Neuronal stem cell (in vitro differentiated cells): ENCODE measurements around the gene SHISA8.

Experiments used
- DNase-seq: peaks from one replicate; pipeline ENCODE4 v3.0.0-alpha.2; 2013; ENCODE audit warnings: low spot score
- H2AFZ ChIP-seq: one replicate; pipeline ENCODE4 v1.6.1; 2013; ENCODE audit warnings: mild to moderate bottlenecking, low read length, inconsistent platforms
- H2AK5ac ChIP-seq: 2 replicates; pipeline ENCODE4 v1.6.1; 2013; ENCODE audit warnings: low read depth, mild to moderate bottlenecking, inconsistent platforms, low read length, moderate library complexity, mixed read lengths
- H2BK120ac ChIP-seq: 2 replicates; pipeline ENCODE4 v1.6.1; 2013; ENCODE audit warnings: low read depth, mild to moderate bottlenecking, inconsistent platforms, low read length, moderate library complexity, mixed read lengths
- H2BK12ac ChIP-seq: one replicate; pipeline ENCODE4 v1.6.1; 2013; ENCODE audit warnings: low read length, inconsistent platforms
- H2BK15ac ChIP-seq: 2 replicates; pipeline ENCODE4 v1.6.1; 2013; ENCODE audit warnings: mild to moderate bottlenecking, low read length, inconsistent platforms, mixed read lengths
- H2BK5ac ChIP-seq: one replicate; pipeline ENCODE4 v1.6.1; 2013; ENCODE audit warnings: inconsistent platforms, mild to moderate bottlenecking, low read length, moderate library complexity
- H3K14ac ChIP-seq: one replicate; pipeline ENCODE4 v1.6.1; 2013; ENCODE audit warnings: low read length, inconsistent platforms
- H3K18ac ChIP-seq: 2 replicates; pipeline ENCODE4 v1.6.1; 2013; ENCODE audit warnings: low read length, inconsistent platforms
- H3K23ac ChIP-seq: 2 replicates; pipeline ENCODE4 v1.6.1; 2013; ENCODE audit warnings: low read depth, mild to moderate bottlenecking, mixed read lengths, low read length, inconsistent platforms; ENCODE audit not compliant: poor library complexity
- H3K27ac ChIP-seq: replicated peaks from 3 replicates; pipeline ENCODE4 v1.5.1; 2013; ENCODE audit warnings: low read length, inconsistent platforms
- H3K27me3 ChIP-seq, 3 experiments: 2 replicates each; pipeline ENCODE4 v1.6.1; 2013; ENCODE audit warnings: low read length in 3 of 3, mild to moderate bottlenecking in 2 of 3, inconsistent platforms in 1 of 3, low read depth in 1 of 3, mixed read lengths in 1 of 3, moderate library complexity in 1 of 3; ENCODE audit not compliant: control insufficient read depth in 3 of 3, insufficient read depth in 3 of 3
- H3K36me3 ChIP-seq, 2 donors: replicated peaks in 1 of 2; 2 replicates each; pipeline ENCODE4 v1.6.1; 2013; ENCODE audit warnings: low read length in 2 of 2; ENCODE audit not compliant: control insufficient read depth in 2 of 2, insufficient read depth in 2 of 2
- H3K4ac ChIP-seq: 2 replicates; pipeline ENCODE4 v1.6.1; 2013; ENCODE audit warnings: inconsistent platforms, mild to moderate bottlenecking, low read length, moderate library complexity
- H3K4me1 ChIP-seq, 2 donors: 1 replicate in 1 of 2; 2 replicates in 1 of 2; pipeline ENCODE4 v1.6.1; 2013; ENCODE audit warnings: low read length in 2 of 2, low read depth in 1 of 2; ENCODE audit not compliant: control insufficient read depth in 2 of 2, insufficient read depth in 1 of 2
- H3K4me2 ChIP-seq: one replicate; pipeline ENCODE4 v1.6.1; 2013; ENCODE audit warnings: mild to moderate bottlenecking, low read length, inconsistent platforms; ENCODE audit not compliant: insufficient read depth, poor library complexity, severe bottlenecking
- H3K4me3 ChIP-seq, 2 donors: 2 replicates each; pipeline ENCODE4 v1.5.1; 2013; ENCODE audit warnings: low read length in 2 of 2, mild to moderate bottlenecking in 2 of 2, inconsistent platforms in 1 of 2, moderate library complexity in 1 of 2
- H3K79me1 ChIP-seq: one replicate; pipeline ENCODE4 v1.6.1; 2013; ENCODE audit warnings: low read depth, mild to moderate bottlenecking, inconsistent platforms, low read length, moderate library complexity
- H3K9ac ChIP-seq: one replicate; pipeline ENCODE4 v1.6.1; 2013; ENCODE audit warnings: mild to moderate bottlenecking, low read depth, low read length, inconsistent platforms; ENCODE audit not compliant: poor library complexity
- H3K9me3 ChIP-seq, 2 donors: replicated peaks in 1 of 2; 2 replicates each; pipeline versions ENCODE3 to v1.6.1; 2013; ENCODE audit warnings: low read length in 2 of 2, mild to moderate bottlenecking in 2 of 2, inconsistent platforms in 1 of 2, low read depth in 1 of 2, mixed read lengths in 1 of 2, moderate library complexity in 1 of 2; ENCODE audit not compliant: control insufficient read depth in 2 of 2, insufficient read depth in 1 of 2
- H4K8ac ChIP-seq: one replicate; pipeline ENCODE4 v1.6.1; 2013; ENCODE audit warnings: low read depth, mild to moderate bottlenecking, inconsistent platforms, low read length, moderate library complexity
- H4K91ac ChIP-seq: one replicate; pipeline ENCODE4 v1.6.1; 2013; ENCODE audit warnings: low read length, low read depth, mild to moderate bottlenecking, inconsistent platforms; ENCODE audit not compliant: poor library complexity
- WGBS, 2 donors: extraction: QIAGEN DNeasy Blood & Tissue Kit; methylation state at CpG; one replicate each; pipeline ENCODE4 v1.1.7; 2013; ENCODE audit warnings: missing lambda C conversion rate in 2 of 2, mixed read lengths in 1 of 2; ENCODE audit not compliant: insufficient read length in 2 of 2, insufficient replicate concordance in 1 of 2; ENCODE audit errors: extremely low coverage in 2 of 2; 5-methylcytosine and 5-hydroxymethylcytosine counted together

Gene SHISA8

GRCh38 chr22:41948142-41948541, 33.3 kb upstream of the SHISA8 start:
- no peak overlapping the region for H3K4ac ChIP-seq
- no peak overlapping the region for H3K27ac ChIP-seq
- no peak overlapping the region for H2BK120ac ChIP-seq
- peaks cover 12% of the 10 kb centered on the region for H3K79me1 ChIP-seq
- no peak for DNase-seq
- peaks cover 14 to 27% of the 10 kb centered on the region in 2 donors for H3K36me3 ChIP-seq
- H2BK15ac ChIP-seq = no peak overlapping the region
- WGBS, 2 donors = no CpG with 5 or more reads among the region's 2 CpGs
- no peak overlapping the region for H4K91ac ChIP-seq
- H3K4me2 ChIP-seq = no peak overlapping the region
- H2AK5ac ChIP-seq = no peak overlapping the region
- no peak overlapping the region for H2BK12ac ChIP-seq
- no peak overlapping the region for H3K9ac ChIP-seq
- H2BK5ac ChIP-seq = no peak overlapping the region
- H3K14ac ChIP-seq = no peak overlapping the region
- no peaks in the 10 kb centered on the region for H3K27me3 ChIP-seq
- H3K4me1 ChIP-seq = peaks cover 25 to 32% of the 10 kb centered on the region in 2 donors
- no peak overlapping the region for H4K8ac ChIP-seq
- H3K4me3 ChIP-seq = no peak overlapping the region
- H3K18ac ChIP-seq = no peak overlapping the region
- no peak overlapping the region for H2AFZ ChIP-seq
- H3K23ac ChIP-seq = no peak overlapping the region
- no peaks in the 10 kb centered on the region for H3K9me3 ChIP-seq

GRCh38 chr22:41947424-41948080, 32.7 kb upstream of the SHISA8 start:
- Histone ChIP-seq H2BK15ac (no peak overlapping the region), H3K23ac (no peak overlapping the region), H4K8ac (no peak overlapping the region), H3K4me1 (peaks cover 22 to 32% of the 10 kb centered on the region in 2 donors), H2BK120ac (no peak overlapping the region), H3K18ac (no peak overlapping the region), H3K14ac (no peak overlapping the region), H3K36me3 (peaks cover 19 to 33% of the 10 kb centered on the region in 2 donors), H3K27ac (no peak overlapping the region), H4K91ac (peak overlapping the region; percentile 58), H3K4me2 (peak overlapping the region; percentile 99), H3K9ac (no peak overlapping the region), H2AK5ac (peak overlapping the region; percentile 73), H3K4me3 (peak overlapping the region in 1 of 2 donors; percentile 72), H2AFZ (peak overlapping the region; percentile 93), H3K27me3 (no peaks in the 10 kb centered on the region), H3K4ac (no peak overlapping the region), H2BK5ac (no peak overlapping the region), H2BK12ac (no peak overlapping the region), H3K9me3 (no peaks in the 10 kb centered on the region), H3K79me1 (peaks cover 12% of the 10 kb centered on the region)
- no peak for DNase-seq
- no CpG with 5 or more reads among the region's 21 CpGs for WGBS, 2 donors

GRCh38 chr22:41946629-41947423, 32.0 kb upstream of the SHISA8 start, which contains the start of gene CENPM:
Gene CENPM, minus strand, starts transcription at chr22:41947152. Its CDS starts 76 bp downstream, at chr22:41947076.
- Histone ChIP-seq H4K91ac (peak within 1 kb of the TSS; percentile 95), H3K4me3 (peak within 1 kb of the TSS; percentile 72 to 94), H3K79me1 (peaks cover 12% of the 10 kb centered on the region), H3K18ac (peak within 1 kb of the TSS; percentile 94), H3K9me3 (no peaks in the 10 kb centered on the region), H3K23ac (peak within 1 kb of the TSS; percentile 49), H3K14ac (peak within 1 kb of the TSS; percentile 40), H2AFZ (peak within 1 kb of the TSS; percentile 93), H2AK5ac (peak within 1 kb of the TSS; percentile 73), H2BK12ac (no peak within 1 kb of the TSS), H3K36me3 (peaks cover 22 to 38% of the 10 kb centered on the region in 2 donors), H4K8ac (no peak within 1 kb of the TSS), H2BK5ac (peak within 1 kb of the TSS; percentile 70), H3K9ac (peak within 1 kb of the TSS; percentile 97), H3K4ac (peak within 1 kb of the TSS; percentile 57), H2BK15ac (peak within 1 kb of the TSS; percentile 8), H3K27ac (peak within 1 kb of the TSS; percentile 90), H3K4me2 (peak within 1 kb of the TSS; percentile 99), H3K27me3 (no peaks in the 10 kb centered on the region), H3K4me1 (peaks cover 16 to 25% of the 10 kb centered on the region in 2 donors), H2BK120ac (peak within 1 kb of the TSS; percentile 65)
- DNase-seq = peak; percentile 93
- WGBS, 2 donors = no CpG with 5 or more reads among the region's 56 CpGs

GRCh38 chr22:41943661-41944209, 28.9 kb upstream of the SHISA8 start:
- Histone ChIP-seq H3K18ac (no peak overlapping the region), H3K9ac (no peak overlapping the region), H2BK15ac (no peak overlapping the region), H3K4me1 (peaks cover 8 to 14% of the 10 kb centered on the region in 2 donors), H2AFZ (no peak overlapping the region), H3K14ac (no peak overlapping the region), H2AK5ac (no peak overlapping the region), H2BK12ac (no peak overlapping the region), H2BK120ac (no peak overlapping the region), H3K4me3 (no peak overlapping the region), H3K9me3 (peaks cover 0 to 1% of the 10 kb centered on the region in 2 donors), H3K23ac (no peak overlapping the region), H3K4ac (no peak overlapping the region), H4K91ac (no peak overlapping the region), H3K4me2 (no peak overlapping the region), H2BK5ac (no peak overlapping the region), H3K36me3 (peaks cover 39 to 67% of the 10 kb centered on the region in 2 donors), H3K79me1 (peaks cover 18% of the 10 kb centered on the region), H3K27ac (no peak overlapping the region), H4K8ac (no peak overlapping the region), H3K27me3 (no peaks in the 10 kb centered on the region)
- no peak for DNase-seq
- WGBS, 2 donors = no CpG with 5 or more reads among the region's 9 CpGs
